Lower leg skin (tissue), 3 donors: Measurements from ENCODE around the gene AKT1S1.

Experiments used
- CTCF ChIP-seq, 3 donors: fragments of 450-650 bp; IDR thresholded peaks; one replicate each; pipeline ENCODE4 v1.5.1; 2016; ENCODE audit warnings: antibody characterized with exemption in 3 of 3, mild to moderate bottlenecking in 3 of 3, moderate library complexity in 2 of 3
- POLR2A ChIP-seq, 2 donors: fragments of 450-650 bp; IDR thresholded peaks; one replicate each; pipeline ENCODE4 v1.6.1; 2016 to 2017; ENCODE audit warnings: antibody characterized with exemption in 2 of 2, mild to moderate bottlenecking in 1 of 2, moderate library complexity in 1 of 2

GRCh38 chr19:49862391-49863253 is 14.5 kb downstream of the AKT1S1 start:
- no peak for TF ChIP-seq CTCF (IDR thresholded peaks at IDR 0.05)
- TF ChIP-seq POLR2A (IDR thresholded peaks at IDR 0.05) = no peak
